NCI-H2196 (cell line): Measurements from ENCODE around the gene NPL.

Experiments used
- DNase-seq: peaks from one replicate; lab custom pipeline; 2025; ENCODE audit not compliant: unreplicated experiment; lab: John Stamatoyannopoulos, UW

The NPL gene

GRCh38 chr1:182811975-182812722, 22.6 kb downstream of the NPL start:
- no peak for DNase-seq

DNA sequence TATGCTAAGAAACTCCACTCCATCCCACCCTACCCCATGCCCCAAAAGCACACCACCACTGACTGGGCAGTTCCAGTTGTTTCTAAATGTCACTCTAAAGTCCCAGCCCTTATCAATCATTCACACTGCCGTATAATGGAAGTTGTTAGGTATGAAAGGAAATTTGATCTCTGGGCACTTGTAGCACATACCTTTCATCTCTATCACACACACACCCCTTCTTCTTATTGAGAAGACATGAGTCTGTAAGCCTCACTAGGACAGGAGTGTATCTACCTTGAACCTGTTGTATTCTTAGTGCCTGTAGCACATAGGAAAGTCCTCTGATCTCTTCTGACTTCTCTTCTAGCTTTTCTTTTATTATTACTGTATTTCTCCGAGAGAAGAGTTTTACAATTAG, 27.3 kb downstream of the NPL start:
- no peak for DNase-seq

GRCh38 chr1:182817802-182818201, 28.2 kb downstream of the NPL start:
- DNase-seq: no peak

GRCh38 chr1:182823220-182823619, 33.6 kb downstream of the NPL start:
- no peak for DNase-seq

- no peak for DNase-seq
Observed at GRCh38 chr1:182826892-182827291, 37.3 kb downstream of the NPL start.

GRCh38 chr1:182829285-182829932, 39.8 kb downstream of the NPL start:
- no peak for DNase-seq

GRCh38 chr1:182833271-182833670, 43.7 kb downstream of the NPL start:
- no peak for DNase-seq

- DNase-seq: no peak
Observed at GRCh38 chr1:182834326-182834725, 44.8 kb downstream of the NPL start.

DNA sequence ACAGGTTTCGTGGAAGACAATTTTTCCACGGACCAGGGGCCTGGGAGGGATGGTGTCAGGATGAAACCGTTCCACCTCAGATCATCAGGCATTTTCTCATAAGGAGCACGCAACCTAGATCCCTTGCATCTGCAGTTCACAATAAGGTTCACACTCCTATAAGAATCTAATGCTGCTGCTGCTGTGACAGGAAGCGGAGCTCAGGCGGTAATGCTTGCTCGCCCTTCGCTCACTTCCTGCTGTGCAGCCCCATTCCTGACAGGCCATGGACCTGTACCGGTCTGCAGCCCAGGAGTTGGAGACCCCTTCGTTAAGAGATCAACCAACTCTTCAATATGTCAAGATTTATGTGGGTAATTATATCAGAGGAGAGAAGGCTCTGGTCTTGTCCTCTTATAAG, 46.2 kb downstream of the NPL start:
- DNase-seq: no peak

DNA sequence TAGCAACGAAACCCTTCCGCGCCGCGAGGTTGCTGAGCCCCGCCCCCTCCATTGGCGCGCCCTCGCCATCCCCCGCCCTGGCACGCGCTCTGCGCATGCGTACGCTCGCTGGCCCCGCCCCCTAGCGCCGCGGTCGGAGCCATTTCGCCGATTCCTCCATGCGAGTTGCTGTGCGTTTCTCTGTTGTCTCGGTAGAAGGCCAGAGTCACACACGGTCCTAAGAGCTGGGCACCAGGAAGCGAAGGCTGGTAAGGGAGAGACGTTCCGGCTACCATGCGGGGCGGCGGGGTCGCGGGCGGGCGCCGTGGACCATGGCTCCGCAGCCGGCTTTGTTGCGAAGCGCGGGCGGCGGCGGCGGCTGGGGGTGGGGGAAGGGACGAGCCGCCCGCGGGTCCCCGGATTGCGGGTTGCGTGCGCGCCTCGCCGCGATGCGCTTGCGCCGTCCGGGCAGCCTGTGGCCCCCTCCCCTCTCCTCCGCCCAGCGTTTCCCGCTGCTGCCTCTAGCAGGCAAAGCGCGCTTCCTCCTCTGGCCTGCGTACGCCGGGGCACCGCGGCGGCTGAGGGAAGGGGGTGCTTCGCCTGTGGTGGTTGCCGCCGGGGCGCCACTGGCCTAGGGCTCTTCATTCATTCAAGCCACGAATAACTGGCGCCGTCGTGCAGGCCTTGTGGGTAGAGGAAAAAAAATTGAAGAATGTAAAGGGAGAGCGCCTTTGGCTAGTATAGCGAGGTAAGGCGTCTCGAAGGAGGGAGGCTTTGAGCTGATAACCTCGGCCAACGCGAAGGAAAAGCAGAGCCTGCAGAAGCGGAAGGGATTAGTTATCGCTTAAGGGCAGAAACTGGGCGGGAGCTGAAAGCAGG, 49.9 kb downstream of the NPL start, which contains the start of gene DHX9:
TSS of gene DHX9 (plus strand) at position 139 of the 858 bp plus-strand sequence. CDS start 3,220 bp downstream, outside the sequence.
- peak; percentile 93 for DNase-seq

GRCh38 chr1:182841368-182841988, 51.9 kb downstream of the NPL start:
- no peak for DNase-seq

DNA sequence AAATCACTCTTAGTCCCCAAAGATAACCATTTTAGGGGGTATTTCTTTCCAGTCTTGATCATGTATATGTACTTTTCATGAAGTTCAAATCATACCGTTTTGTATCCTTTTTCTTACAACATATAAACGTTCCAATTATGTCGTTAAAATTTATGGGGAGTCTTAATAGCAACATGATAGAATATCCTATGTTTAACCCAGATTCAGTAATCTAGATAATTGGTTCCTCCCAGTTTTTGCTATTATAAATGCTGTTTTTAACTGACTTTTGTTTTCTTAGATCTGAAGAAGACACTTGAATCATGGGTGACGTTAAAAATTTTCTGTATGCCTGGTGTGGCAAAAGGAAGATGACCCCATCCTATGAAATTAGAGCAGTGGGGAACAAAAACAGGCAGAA, 52.7 kb downstream of the NPL start:
- no peak for DNase-seq

- no peak for DNase-seq
Observed at GRCh38 chr1:182845379-182845778, 55.8 kb downstream of the NPL start.

DNA sequence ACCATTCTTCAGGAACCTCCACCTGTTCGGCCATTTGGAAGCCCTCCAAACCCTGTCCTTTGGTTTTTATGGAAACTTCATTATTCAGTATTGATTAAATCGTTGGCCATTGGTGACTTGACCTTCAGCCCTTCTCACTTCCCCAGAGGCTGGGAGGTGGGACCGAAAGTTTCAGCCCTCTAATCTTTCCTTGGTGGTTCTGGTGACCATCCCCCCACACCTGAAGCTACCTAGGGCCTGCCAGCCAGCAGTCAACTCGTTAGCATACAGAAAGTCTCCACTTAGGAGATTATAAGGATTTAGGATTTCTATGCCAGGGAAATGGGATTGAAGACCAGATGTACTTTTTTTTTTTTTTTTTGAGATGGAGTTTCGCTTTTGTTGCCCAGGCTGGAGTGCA, 56.3 kb downstream of the NPL start:
- DNase-seq: no peak

- DNase-seq: no peak
Observed at GRCh38 chr1:182847105-182847504, 57.5 kb downstream of the NPL start.

DNA sequence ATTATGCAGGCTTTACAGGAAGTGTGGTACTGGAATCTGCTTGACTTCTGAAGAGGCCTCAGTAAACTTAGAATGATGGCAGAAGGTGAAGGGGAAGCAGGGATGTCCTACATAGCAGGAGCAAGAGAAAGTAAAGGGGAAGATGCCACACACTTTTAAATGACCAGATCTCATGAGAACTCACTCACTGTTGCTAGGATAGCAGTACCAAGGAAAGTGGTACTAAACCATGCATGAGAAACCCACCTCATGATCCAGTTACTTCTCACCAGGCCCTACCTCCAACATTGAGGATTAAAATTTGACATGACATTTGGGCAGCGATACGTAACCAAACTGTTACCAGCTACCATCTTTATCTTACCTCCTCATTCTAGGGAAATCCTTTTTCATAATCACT, 59.2 kb downstream of the NPL start:
- DNase-seq: no peak

DNA sequence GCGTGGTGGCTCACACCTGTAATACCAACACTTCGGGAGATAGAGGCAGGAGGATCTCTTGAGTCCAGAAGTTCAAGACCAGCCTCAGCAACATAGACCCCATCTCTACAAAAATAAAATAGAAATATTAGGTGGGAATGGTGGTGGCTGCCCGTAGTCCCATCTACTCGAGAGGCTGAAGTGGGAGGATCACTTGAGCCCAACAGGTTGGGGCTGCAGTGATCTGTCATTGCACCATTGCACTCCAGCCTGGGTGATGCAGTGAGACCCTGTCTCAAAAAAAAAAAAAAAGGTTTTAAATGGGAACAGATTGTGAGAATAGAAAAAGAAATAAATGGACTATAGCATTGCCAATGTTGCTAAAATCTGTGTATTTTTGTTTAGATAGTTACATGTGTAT, 60.7 kb downstream of the NPL start:
- no peak for DNase-seq

DNA sequence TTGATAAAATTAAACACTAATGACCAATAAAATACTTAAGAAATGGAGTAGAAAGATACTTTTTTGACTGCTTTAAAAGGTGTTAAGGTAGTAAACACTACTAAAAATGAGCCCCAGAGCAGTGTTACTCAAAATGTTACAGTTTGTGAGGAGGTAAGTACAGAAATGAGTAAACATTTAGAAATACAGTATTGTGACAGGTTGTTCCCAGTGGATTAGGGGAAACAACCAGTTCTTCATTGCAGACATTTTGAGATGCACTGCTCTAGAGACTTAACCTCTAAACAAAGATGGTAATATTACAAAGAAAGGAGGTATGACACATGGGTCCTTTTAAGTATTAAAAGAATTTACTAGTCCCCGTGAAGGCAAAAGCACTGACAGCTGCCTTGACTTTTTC, 62.3 kb downstream of the NPL start:
- DNase-seq: no peak

DNA sequence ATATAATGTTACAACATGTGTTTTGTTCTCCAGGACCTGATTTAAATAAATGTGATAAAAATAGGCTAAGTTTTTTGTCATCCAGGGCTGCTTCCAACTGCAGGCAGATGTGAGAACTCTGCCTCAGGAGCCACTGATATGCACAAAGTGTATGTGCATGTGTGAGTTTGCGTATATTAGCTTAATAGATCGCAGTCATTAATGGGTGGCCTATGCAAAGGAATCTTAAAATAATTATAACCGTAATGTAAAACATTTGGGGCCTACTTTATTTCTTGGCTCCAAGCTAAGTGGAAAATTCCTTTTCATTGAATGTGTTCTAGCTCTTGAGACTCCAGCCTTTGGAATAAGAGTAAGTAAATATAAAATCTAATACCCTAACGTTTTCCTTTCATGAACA, 66.3 kb downstream of the NPL start:
- no peak for DNase-seq

GRCh38 chr1:182857212-182857611, 67.6 kb downstream of the NPL start:
- no peak for DNase-seq

- DNase-seq: no peak
Observed at GRCh38 chr1:182860658-182861057, 71.1 kb downstream of the NPL start.
